Gastroesophageal sphincter (tissue), 3 donors: ENCODE results near the gene TMEM134.

Source experiments
- EP300 ChIP-seq: sonication (generic); formaldehyde crosslinking; IDR thresholded peaks from one replicate; pipeline ENCODE4 v1.6.1; 2017; ENCODE audit warnings: antibody characterized with exemption, mild to moderate bottlenecking
- POLR2A ChIP-seq, 2 donors: fragments of 450-650 bp; IDR thresholded peaks; one replicate each; pipeline ENCODE4 v1.6.1; 2017; ENCODE audit warnings: antibody characterized with exemption in 2 of 2, mild to moderate bottlenecking in 2 of 2, moderate library complexity in 1 of 2
- POLR2AphosphoS5 ChIP-seq: sonication (generic); formaldehyde crosslinking; IDR thresholded peaks from one replicate; pipeline ENCODE4 v1.6.1; 2017; ENCODE audit warnings: antibody characterized with exemption
- TF ChIP-seq, protein P1 (sequence below), 4 experiments: fragments of 200-600 bp in 2 of 4; fragments of 450-650 bp in 2 of 4; sonication (generic) in 1 of 4; IDR thresholded peaks; one replicate each; pipeline ENCODE4 v1.5.1; 2017 to 2019; ENCODE audit warnings: antibody characterized with exemption in 4 of 4, mild to moderate bottlenecking in 2 of 4, moderate library complexity in 2 of 4

GRCh38 chr11:67435031-67435726 is 33.9 kb downstream of the TMEM134 start:
- TF ChIP-seq POLR2AphosphoS5 (no peak), POLR2A (IDR thresholded peaks at IDR 0.05) (no peak), EP300 (no peak)
- TF ChIP-seq, protein P1, sequence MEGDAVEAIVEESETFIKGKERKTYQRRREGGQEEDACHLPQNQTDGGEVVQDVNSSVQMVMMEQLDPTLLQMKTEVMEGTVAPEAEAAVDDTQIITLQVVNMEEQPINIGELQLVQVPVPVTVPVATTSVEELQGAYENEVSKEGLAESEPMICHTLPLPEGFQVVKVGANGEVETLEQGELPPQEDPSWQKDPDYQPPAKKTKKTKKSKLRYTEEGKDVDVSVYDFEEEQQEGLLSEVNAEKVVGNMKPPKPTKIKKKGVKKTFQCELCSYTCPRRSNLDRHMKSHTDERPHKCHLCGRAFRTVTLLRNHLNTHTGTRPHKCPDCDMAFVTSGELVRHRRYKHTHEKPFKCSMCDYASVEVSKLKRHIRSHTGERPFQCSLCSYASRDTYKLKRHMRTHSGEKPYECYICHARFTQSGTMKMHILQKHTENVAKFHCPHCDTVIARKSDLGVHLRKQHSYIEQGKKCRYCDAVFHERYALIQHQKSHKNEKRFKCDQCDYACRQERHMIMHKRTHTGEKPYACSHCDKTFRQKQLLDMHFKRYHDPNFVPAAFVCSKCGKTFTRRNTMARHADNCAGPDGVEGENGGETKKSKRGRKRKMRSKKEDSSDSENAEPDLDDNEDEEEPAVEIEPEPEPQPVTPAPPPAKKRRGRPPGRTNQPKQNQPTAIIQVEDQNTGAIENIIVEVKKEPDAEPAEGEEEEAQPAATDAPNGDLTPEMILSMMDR (IDR thresholded peaks at IDR 0.05) = no peak
